DOHH2 (cell line): ENCODE measurements around the gene PLEKHG5.

Experiments
- H3F3A ChIP-seq: fragments of 200-600 bp; sonication (generic), shearing (Covaris generic); 2 replicates; pipeline ENCODE4 v1.6.0; 2016; ENCODE audit warnings: antibody characterized with exemption, mild to moderate bottlenecking; ENCODE audit not compliant: control insufficient read depth, insufficient read depth
- H3K27ac ChIP-seq: fragments of 200-600 bp; sonication (generic); 2 replicates; pipeline ENCODE4 v1.5.1; 2014; ENCODE audit warnings: low read depth, mild to moderate bottlenecking, low read length, moderate library complexity
- H3K27me3 ChIP-seq: fragments of 200-600 bp; sonication (generic); 2 replicates; pipeline ENCODE4 v1.6.1; 2014; ENCODE audit warnings: mild to moderate bottlenecking, low read length, mixed read lengths; ENCODE audit not compliant: control insufficient read depth
- H3K36me3 ChIP-seq: fragments of 200-600 bp; sonication (generic); 2 replicates; pipeline ENCODE4 v1.6.1; 2014; ENCODE audit warnings: mild to moderate bottlenecking, low read length, moderate library complexity, mixed read lengths; ENCODE audit not compliant: control insufficient read depth
- H3K4me1 ChIP-seq: fragments of 200-600 bp; sonication (generic); 2 replicates; pipeline ENCODE4 v1.6.1; 2014; ENCODE audit warnings: mild to moderate bottlenecking, low read length, mixed read lengths; ENCODE audit not compliant: control insufficient read depth
- H3K4me2 ChIP-seq: fragments of 200-600 bp; sonication (generic); 2 replicates; pipeline ENCODE4 v1.6.0; 2014; ENCODE audit warnings: mild to moderate bottlenecking, low read length, moderate library complexity
- H3K4me3 ChIP-seq: fragments of 200-600 bp; sonication (generic); 2 replicates; pipeline ENCODE4 v1.5.1; 2014; ENCODE audit warnings: mild to moderate bottlenecking, low read length, mixed read lengths
- H3K79me2 ChIP-seq: fragments of 200-600 bp; sonication (generic); 2 replicates; pipeline ENCODE4 v1.6.1; 2014; ENCODE audit warnings: mild to moderate bottlenecking, low read length, mixed read lengths; ENCODE audit not compliant: control insufficient read depth
- H3K9me2 ChIP-seq: fragments of 200-600 bp; sonication (generic); replicated peaks from 2 replicates; pipeline ENCODE4 v1.6.1; 2014; ENCODE audit warnings: mild to moderate bottlenecking, low read length, mixed read lengths; ENCODE audit not compliant: control insufficient read depth
- H3K9me3 ChIP-seq: fragments of 200-600 bp; sonication (generic); 2 replicates; pipeline ENCODE4 v1.6.1; 2014; ENCODE audit warnings: antibody characterized with exemption, low read length, mixed read lengths; ENCODE audit not compliant: control insufficient read depth, insufficient read depth
- H4K20me1 ChIP-seq: fragments of 200-600 bp; sonication (generic); 2 replicates; pipeline ENCODE4 v1.6.0; 2014; ENCODE audit warnings: low read depth, mild to moderate bottlenecking, antibody characterized with exemption, low read length, moderate library complexity; ENCODE audit not compliant: control insufficient read depth, insufficient read depth
- EZH2phosphoT487 ChIP-seq: fragments of 200-600 bp; sonication (generic); IDR thresholded peaks from 2 replicates; pipeline ENCODE4 v1.6.1; 2017; ENCODE audit warnings: borderline replicate concordance, mild to moderate bottlenecking, antibody characterized with exemption, low read length, moderate library complexity, mixed read lengths
- TF ChIP-seq, protein P1 (sequence below): fragments of 200-600 bp; sonication (generic); IDR thresholded peaks from one replicate; pipeline ENCODE4 v1.5.1; 2014; ENCODE audit warnings: antibody characterized with exemption, mild to moderate bottlenecking, low read depth, low read length; ENCODE audit not compliant: poor library complexity, severe bottlenecking

The PLEKHG5 gene

DNA sequence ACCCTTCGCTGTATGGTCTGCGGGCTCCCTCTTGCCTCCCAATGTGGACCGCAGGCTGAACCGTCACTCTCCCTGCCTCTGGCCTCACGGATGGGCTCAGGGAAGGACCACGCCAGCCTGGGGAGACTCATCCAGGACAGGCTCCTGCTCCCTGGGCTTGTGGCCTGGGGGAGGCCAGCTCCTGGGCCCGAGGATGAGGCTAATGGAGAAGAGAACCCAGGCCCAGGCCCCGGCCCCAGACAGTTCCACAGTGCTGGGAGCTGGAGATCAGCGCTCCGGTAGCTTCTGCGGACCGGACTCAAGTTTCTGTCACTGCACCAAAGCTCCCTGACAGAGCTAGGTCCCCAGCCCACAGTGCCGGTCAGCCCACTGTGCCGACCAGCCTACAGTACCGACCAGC lies 13.4 kb upstream of the PLEKHG5 start:
- no peaks in the 10 kb centered on the region for H3K4me1 ChIP-seq
- TF ChIP-seq EZH2phosphoT487 = no peak
- TF ChIP-seq, protein P1, sequence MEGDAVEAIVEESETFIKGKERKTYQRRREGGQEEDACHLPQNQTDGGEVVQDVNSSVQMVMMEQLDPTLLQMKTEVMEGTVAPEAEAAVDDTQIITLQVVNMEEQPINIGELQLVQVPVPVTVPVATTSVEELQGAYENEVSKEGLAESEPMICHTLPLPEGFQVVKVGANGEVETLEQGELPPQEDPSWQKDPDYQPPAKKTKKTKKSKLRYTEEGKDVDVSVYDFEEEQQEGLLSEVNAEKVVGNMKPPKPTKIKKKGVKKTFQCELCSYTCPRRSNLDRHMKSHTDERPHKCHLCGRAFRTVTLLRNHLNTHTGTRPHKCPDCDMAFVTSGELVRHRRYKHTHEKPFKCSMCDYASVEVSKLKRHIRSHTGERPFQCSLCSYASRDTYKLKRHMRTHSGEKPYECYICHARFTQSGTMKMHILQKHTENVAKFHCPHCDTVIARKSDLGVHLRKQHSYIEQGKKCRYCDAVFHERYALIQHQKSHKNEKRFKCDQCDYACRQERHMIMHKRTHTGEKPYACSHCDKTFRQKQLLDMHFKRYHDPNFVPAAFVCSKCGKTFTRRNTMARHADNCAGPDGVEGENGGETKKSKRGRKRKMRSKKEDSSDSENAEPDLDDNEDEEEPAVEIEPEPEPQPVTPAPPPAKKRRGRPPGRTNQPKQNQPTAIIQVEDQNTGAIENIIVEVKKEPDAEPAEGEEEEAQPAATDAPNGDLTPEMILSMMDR = no peak
- H3K27ac ChIP-seq = no peak overlapping the region
- no peaks in the 10 kb centered on the region for H3K9me3 ChIP-seq
- no peaks in the 10 kb centered on the region for H3K36me3 ChIP-seq
- H3K27me3 ChIP-seq = no peaks in the 10 kb centered on the region
- no peaks in the 10 kb centered on the region for H3F3A ChIP-seq
- H3K4me3 ChIP-seq = no peak overlapping the region
- H4K20me1 ChIP-seq = no peaks in the 10 kb centered on the region
- no peak overlapping the region for H3K4me2 ChIP-seq
- no peaks in the 10 kb centered on the region for H3K79me2 ChIP-seq
- no peaks in the 10 kb centered on the region for H3K9me2 ChIP-seq

DNA sequence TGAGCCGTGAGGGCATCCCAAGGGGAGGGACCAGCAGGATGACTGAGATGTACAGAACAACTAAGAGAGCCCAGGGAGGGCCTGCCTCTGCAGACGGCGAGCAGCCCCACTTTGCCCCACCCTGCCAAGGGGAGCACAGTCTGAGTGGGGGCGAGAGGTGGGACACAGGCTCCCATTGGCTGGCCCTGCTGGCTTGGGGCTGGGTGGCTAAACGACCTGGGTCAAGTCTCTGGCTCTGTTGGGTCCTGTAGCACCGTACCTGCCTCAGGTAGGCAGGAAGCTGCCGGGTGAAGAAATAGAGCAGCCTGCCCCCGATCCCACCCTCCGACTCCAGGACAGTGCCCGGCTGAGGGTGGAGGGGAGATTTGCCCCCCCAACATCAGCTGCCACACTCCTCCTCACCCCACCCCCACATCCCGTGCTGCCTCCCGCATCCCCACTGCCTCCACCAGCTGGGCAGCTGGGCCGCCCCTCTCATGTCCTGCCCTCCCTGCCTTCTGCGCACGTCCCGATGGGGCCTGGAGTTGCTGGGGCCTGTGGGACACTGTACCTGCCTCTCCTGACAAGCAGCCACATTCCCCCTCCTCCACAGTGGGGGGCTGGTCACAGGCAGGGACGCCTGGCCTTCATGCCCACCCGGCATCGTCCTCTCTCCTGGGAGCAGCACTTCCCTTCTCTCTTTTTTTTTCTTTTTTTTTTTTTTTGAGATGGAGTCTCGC lies 12.6 kb upstream of the PLEKHG5 start:
- Histone ChIP-seq H4K20me1 (no peaks in the 10 kb centered on the region), H3K4me1 (no peaks in the 10 kb centered on the region), H3K4me2 (no peak overlapping the region), H3K79me2 (no peaks in the 10 kb centered on the region), H3K27me3 (no peaks in the 10 kb centered on the region), H3K9me2 (no peaks in the 10 kb centered on the region), H3K36me3 (no peaks in the 10 kb centered on the region), H3K4me3 (no peak overlapping the region), H3K9me3 (no peaks in the 10 kb centered on the region), H3F3A (no peaks in the 10 kb centered on the region), H3K27ac (no peak overlapping the region)
- TF ChIP-seq EZH2phosphoT487 = no peak
- TF ChIP-seq, protein P1 = no peak

DNA sequence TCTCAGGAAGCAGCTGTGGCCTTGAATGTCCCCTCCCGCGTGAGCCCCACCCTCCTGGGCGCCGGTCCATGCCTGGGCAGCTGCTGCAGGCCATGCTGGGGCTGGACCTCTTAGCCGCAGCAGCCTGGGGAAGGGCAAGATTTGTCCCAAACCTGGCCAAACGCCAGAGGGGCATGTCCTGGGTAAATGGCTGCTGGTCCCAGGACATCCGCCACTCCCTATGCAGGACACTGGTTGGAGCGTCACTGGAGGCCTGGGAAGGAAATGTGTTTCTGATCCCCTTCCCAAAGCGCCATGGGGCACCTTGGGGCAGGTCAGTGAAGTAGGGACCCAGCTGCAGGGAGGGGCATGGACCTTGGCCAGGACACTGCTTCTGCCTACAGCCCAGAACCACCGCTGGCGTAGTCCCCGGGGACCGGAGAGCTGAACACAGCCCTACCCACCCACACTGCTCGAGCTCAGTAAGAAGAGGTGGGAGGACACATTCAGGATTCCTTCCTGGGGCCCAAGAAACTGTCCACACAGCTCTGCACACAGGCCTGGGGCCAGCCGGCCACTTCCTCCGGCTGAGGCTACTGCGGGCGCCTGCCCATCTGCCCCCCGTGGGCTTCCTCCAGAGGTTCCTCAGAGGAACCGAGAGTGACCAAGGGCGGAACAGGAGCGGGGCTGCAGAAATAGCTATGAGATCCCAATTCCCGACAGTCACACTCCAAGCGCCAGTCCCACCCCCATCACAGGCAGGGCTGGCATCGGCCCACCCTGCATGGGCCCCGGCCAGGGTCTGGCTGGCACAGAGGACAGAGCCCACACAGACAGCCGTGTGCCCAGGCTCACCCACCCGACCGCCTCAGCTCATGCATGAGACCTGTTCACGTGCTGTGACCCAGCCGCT lies 10.8 kb upstream of the PLEKHG5 start:
- TF ChIP-seq, protein P1 = no peak
- TF ChIP-seq EZH2phosphoT487 = no peak
- Histone ChIP-seq H3K79me2 (no peaks in the 10 kb centered on the region), H3K4me1 (peaks cover 3% of the 10 kb centered on the region; the same call in 1 of the 2 replicates), H3K27me3 (peaks cover 8% of the 10 kb centered on the region), H4K20me1 (no peaks in the 10 kb centered on the region), H3K4me2 (no peak overlapping the region), H3F3A (no peaks in the 10 kb centered on the region), H3K4me3 (no peak overlapping the region), H3K36me3 (no peaks in the 10 kb centered on the region), H3K27ac (no peak overlapping the region), H3K9me2 (no peaks in the 10 kb centered on the region), H3K9me3 (no peaks in the 10 kb centered on the region)
